Measurements from ENCODE around the gene PTGES3. TPM values are rescaled to one million over a fixed set of nuclear protein-coding genes. Genes with fewer than 3 reads are reported as not detected.

Gene PTGES3
- total and polyA plus RNA-seq, 2 of the 8 experiments (the other 6 are each of a cell fraction or from before 2014, with no cell fraction given), result 111 to 464 TPM

- Histone ChIP-seq H4K91ac (replicated peaks; ENCODE audit: insufficient read length, low read length) (no peak overlapping the region), H3K56ac (replicated peaks; ENCODE audit: insufficient read length, low read depth, low read length) (no peak overlapping the region), H3K4me3 (ENCODE audit: extremely low read depth in 1 of 4, insufficient read depth in 2 of 4, low read depth in 3 of 4, low read length in 4 of 4) (peak overlapping the region in 2 of 4 experiments; percentile 12 to 89; a peak in 4 of 8 replicates), H3K4me1 (replicated peaks in 1 of 4; ENCODE audit: control insufficient read depth in 3 of 4, insufficient read depth in 4 of 4, low read length in 3 of 4) (peaks cover 14 to 44% (median 33%) of the 10 kb centered on the region in 4 experiments), H2BK15ac (ENCODE audit: low read length) (peak overlapping the region; percentile 2; the same call in 1 of the 2 replicates), H3K4me2 (ENCODE audit: insufficient read depth in 1 of 2, low read depth in 2 of 2, low read length in 2 of 2) (peak overlapping the region; percentile 98 to 99), H3K9ac (replicated peaks in 1 of 4; ENCODE audit: extremely low read depth in 1 of 4, low read depth in 3 of 4, low read length in 3 of 4) (no peak overlapping the region; a peak in 1 of 7 replicates), H3K79me1 (ENCODE audit: low read depth, low read length) (no peaks in the 10 kb centered on the region), H3K9me3 (ENCODE audit: insufficient read depth in 2 of 2, low read depth in 1 of 2, low read length in 1 of 2) (no peaks in the 10 kb centered on the region), H3K27me3 (replicated peaks in 1 of 4; ENCODE audit: control insufficient read depth in 3 of 4, extremely low read depth in 1 of 4, insufficient read depth in 3 of 4, low read length in 3 of 4) (no peaks in the 10 kb centered on the region), H2AFZ (ENCODE audit: low read length) (no peak overlapping the region), H3K18ac (ENCODE audit: extremely low read depth, low read length) (peak overlapping the region; percentile 28; the same call in 1 of the 2 replicates), H3K23ac (ENCODE audit: insufficient read length) (no peak overlapping the region), H3K4ac (replicated peaks; ENCODE audit: insufficient read length, low read depth, low read length) (no peak overlapping the region), H3K36me3 (ENCODE audit: control insufficient read depth in 2 of 4, insufficient read depth in 4 of 4, low read length in 3 of 4) (no peaks in the 10 kb centered on the region), H3K14ac (ENCODE audit: insufficient read length) (no peak overlapping the region), H2BK12ac (ENCODE audit: low read depth, low read length) (peak overlapping the region; percentile 78; the same call in 1 of the 2 replicates), H2BK20ac (ENCODE audit: low read length) (no peak overlapping the region), H3K79me2 (ENCODE audit: control insufficient read depth in 1 of 2, insufficient read depth in 2 of 2, low read length in 2 of 2) (peaks cover 9 to 40% of the 10 kb centered on the region in 2 experiments), H2AK5ac (ENCODE audit: low read depth, low read length) (0 out of 2 replicates have a peak overlapping the region, but pooled peaks have one; percentile 20), H4K5ac (ENCODE audit: insufficient read length, low read depth, low read length) (peak overlapping the region; percentile 0), H3K27ac (ENCODE audit: low read depth, low read length) (no peak overlapping the region), H3K23me2 (ENCODE audit: low read depth, low read length) (peaks cover 23% of the 10 kb centered on the region), H2BK120ac (replicated peaks; ENCODE audit: low read depth, low read length) (no peak overlapping the region), H2BK5ac (ENCODE audit: low read depth, low read length) (peak overlapping the region; percentile 38; the same call in 1 of the 2 replicates), H4K8ac (ENCODE audit: extremely low read depth, insufficient read depth, low read length) (no peak overlapping the region), H4K20me1 (replicated peaks in 1 of 2; ENCODE audit: control insufficient read depth in 1 of 2, insufficient read depth in 2 of 2, low read length in 2 of 2) (peaks cover 0 to 4% of the 10 kb centered on the region in 2 experiments)
- ChIA-PET POLR2A (ENCODE audit: partially characterized antibody) (interaction anchor here (1.0 to 5.8 kb wide), 4 partner anchors 13 to 91 kb away, joined by 3 to 60 read pairs (median 4); partner anchors contain the start of gene ATP5F1B), CTCF (ENCODE audit: partially characterized antibody) (interaction anchor here (0.6 to 7.4 kb wide), 4 partner anchors 8 to 97 kb away, joined by 3 to 107 read pairs (median 6); partner anchors contain the start of gene ATP5F1B)
- TF ChIP-seq CREB1 (IDR thresholded peaks at IDR 0.05) (no peak), SP1 (IDR thresholded peaks at IDR 0.05; ENCODE audit: low read depth, low read length) (peak; percentile 74; the same call in 1 of the 2 replicates), HDAC2 (IDR thresholded peaks at IDR 0.05; ENCODE audit: borderline replicate concordance in 1 of 2, low read depth in 2 of 2, low read length in 2 of 2) (0 out of 4 replicates have a peak, but pooled peaks of 1 of the 2 experiments have one; percentile 65), SP2 (IDR thresholded peaks at IDR 0.05; ENCODE audit: low read length) (no peak), PHF8 (conservative IDR thresholded peaks at IDR 0.05; ENCODE audit: low read depth, low read length) (no peak), EZH2 (IDR thresholded peaks at IDR 0.05; ENCODE audit: low read depth, low read length, severe bottlenecking) (no peak), EGR1 (IDR thresholded peaks at IDR 0.05; ENCODE audit: borderline replicate concordance, low read depth, low read length) (peak; percentile 43; the same call in 1 of the 2 replicates), FOSL1 (IDR thresholded peaks at IDR 0.05; ENCODE audit: insufficient read depth, low read depth, low read length) (no peak), BACH1 (IDR thresholded peaks at IDR 0.05; ENCODE audit: low read length) (peak; percentile 58; the same call in 1 of the 2 replicates)
- peak in 1 of 2 experiments; percentile 77 for DNase-seq (ENCODE audit: low read depth in 1 of 2, low spot score in 2 of 2)
- no peak for FAIRE-seq
- 15% methylated on average over 9 of the region's 13 CpGs; no CpG with 5 or more reads in 1 of the 2 experiments for WGBS, 2 experiments (ENCODE audit: extremely low coverage in 1 of 2, insufficient coverage in 1 of 2, insufficient read length in 1 of 2, insufficient replicate concordance in 2 of 2, low coverage in 1 of 2, low lambda C conversion rate in 2 of 2, missing lambda C conversion rate in 1 of 2)
Observed at GRCh38 chr12:56631790-56632700, 56.0 kb downstream of the PTGES3 start.
